Thyroid gland (tissue), 4 donors: ENCODE results near the gene PIGU. TPM values are rescaled to one million over a fixed set of nuclear protein-coding genes. Genes with fewer than 3 reads are reported as not detected.
A peak's percentile ranks its signal among the peaks of the same experiment; 100 is the strongest.
"Not testable (repeated sequence)": the region's sequence is repeated elsewhere in the genome, so short reads cannot be mapped to it uniquely, and the experiment has no call there.

ENCODE experiments used
- DNase-seq, 2 donors: peaks; one replicate each; pipeline ENCODE4 v3.0.0-alpha.2; 2019
- H3K27ac ChIP-seq, 3 donors: fragments of 200-600 bp; sonication (generic); 1 replicate in 2 of 3; 2 replicates in 1 of 3; pipeline ENCODE4 v1.5.1; 2016 to 2019; ENCODE audit warnings: mild to moderate bottlenecking in 1 of 3, moderate library complexity in 1 of 3
- H3K27me3 ChIP-seq: fragments of 200-600 bp; sonication (generic); one replicate; pipeline ENCODE4 v1.5.1; 2019
- H3K36me3 ChIP-seq, 2 donors: fragments of 200-600 bp; sonication (generic); one replicate each; pipeline ENCODE4 v1.5.1; 2016 to 2019
- H3K4me1 ChIP-seq, 2 donors: fragments of 200-600 bp; sonication (generic); one replicate each; pipeline ENCODE4 v1.5.1; 2017 to 2019
- H3K4me3 ChIP-seq, 3 donors: fragments of 200-600 bp; sonication (generic); replicated peaks in 1 of 3; 1 replicate in 2 of 3; 2 replicates in 1 of 3; pipeline ENCODE4 v1.5.1; 2016; ENCODE audit warnings: mild to moderate bottlenecking in 1 of 3
- H3K9me3 ChIP-seq: fragments of 200-600 bp; sonication (generic); one replicate; pipeline ENCODE4 v1.5.1; 2017
- CTCF ChIP-seq, 6 experiments: fragments of 200-600 bp in 3 of 6; fragments of 450-650 bp in 3 of 6; sonication (generic) in 3 of 6; IDR thresholded peaks; one replicate each; pipeline ENCODE4 v1.5.1; 2016 to 2019; ENCODE audit warnings: antibody characterized with exemption in 6 of 6, mild to moderate bottlenecking in 2 of 6, inconsistent platforms in 1 of 6, moderate library complexity in 1 of 6
- POLR2A ChIP-seq, 2 donors: fragments of 450-650 bp; IDR thresholded peaks; one replicate each; pipeline ENCODE4 v1.6.1; 2017; ENCODE audit warnings: antibody characterized with exemption in 2 of 2, mild to moderate bottlenecking in 2 of 2, moderate library complexity in 1 of 2
- WGBS, 2 donors: methylation state at CpG; one replicate each; pipeline ENCODE4 v1.1.5; 2017; 5-methylcytosine and 5-hydroxymethylcytosine counted together
- intact Hi-C: fragments of 100-400 bp; cut with DNase I; formaldehyde crosslinking; loops from one replicate; pipeline ENCODE4 v1.15.1; 2023
- total RNA-seq, 4 donors: library from RNA; depleted of rRNA; stranded (reverse); fragments of >200 nt; gene quantifications; one replicate each; pipeline ENCODE4 v1.2.3, GENCODE V29; 2016

PIGU gene
- total RNA-seq, 4 donors from 2014 or later, result 12.1 to 25.8 (median 18.0) TPM

GRCh38 chr20:34717230-34718095, 40.6 kb upstream of the PIGU start:
- Histone ChIP-seq H3K27me3 (no peaks in the 10 kb centered on the region), H3K27ac (no peak overlapping the region), H3K4me3 (no peak overlapping the region), H3K36me3 (no peaks in the 10 kb centered on the region), H3K4me1 (peaks cover 9 to 34% of the 10 kb centered on the region in 2 donors), H3K9me3 (no peaks in the 10 kb centered on the region)
- intact Hi-C loops, result no loop called here
- TF ChIP-seq CTCF (IDR thresholded peaks at IDR 0.05) (no peak), POLR2A (IDR thresholded peaks at IDR 0.05) (no peak)
- WGBS, 2 donors, result 89 to 91% methylated on average over 9 of the region's 9 CpGs
- DNase-seq, result no peak

DNA sequence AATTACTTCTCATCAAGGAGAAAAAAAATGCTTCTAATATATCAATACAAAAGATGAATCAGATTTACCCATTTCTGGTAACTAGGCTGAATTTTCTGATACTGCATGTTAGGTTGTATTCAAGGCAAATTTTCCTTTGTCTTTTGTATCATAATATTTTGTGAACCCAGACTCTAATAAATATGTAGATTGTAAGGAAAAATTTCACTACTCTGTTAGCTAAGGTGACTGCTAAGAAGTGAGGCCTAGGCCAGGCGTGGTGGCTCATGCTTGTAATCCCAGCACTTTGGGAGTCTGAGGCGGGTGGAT, 40.0 kb upstream of the PIGU start:
- H3K4me1 ChIP-seq, result peaks cover 9 to 34% of the 10 kb centered on the region in 2 donors
- TF ChIP-seq CTCF (IDR thresholded peaks at IDR 0.05) (no peak), POLR2A (IDR thresholded peaks at IDR 0.05) (no peak)
- no peak for DNase-seq
- 95 to 97% methylated on average over 2 of the region's 2 CpGs for WGBS, 2 donors
- H3K27ac ChIP-seq, result no peak overlapping the region
- no peaks in the 10 kb centered on the region for H3K36me3 ChIP-seq
- no peaks in the 10 kb centered on the region for H3K27me3 ChIP-seq
- no peak overlapping the region for H3K4me3 ChIP-seq
- intact Hi-C loops, result no loop called here
- no peaks in the 10 kb centered on the region for H3K9me3 ChIP-seq

GRCh38 chr20:34715384-34715783, 38.5 kb upstream of the PIGU start:
- Histone ChIP-seq H3K9me3 (no peaks in the 10 kb centered on the region), H3K27ac (no peak overlapping the region), H3K4me3 (no peak overlapping the region), H3K36me3 (no peaks in the 10 kb centered on the region), H3K4me1 (peaks cover 7 to 32% of the 10 kb centered on the region in 2 donors), H3K27me3 (no peaks in the 10 kb centered on the region)
- intact Hi-C loops, result no loop called here
- 95 to 98% methylated on average over 4 of the region's 4 CpGs for WGBS, 2 donors
- DNase-seq, result no peak
- TF ChIP-seq POLR2A (IDR thresholded peaks at IDR 0.05), result no peak
- no peak for TF ChIP-seq CTCF (IDR thresholded peaks at IDR 0.05)

GRCh38 chr20:34713944-34714515, 37.1 kb upstream of the PIGU start:
- H3K36me3 ChIP-seq, H3K27me3 ChIP-seq, H3K4me3 ChIP-seq, DNase-seq, H3K27ac ChIP-seq, H3K9me3 ChIP-seq, intact Hi-C loops: not testable (repeated sequence)
- 97% methylated on average over 10 of the region's 10 CpGs for WGBS, 2 donors
- H3K4me1 ChIP-seq, result peaks cover 0 to 28% of the 10 kb centered on the region in 2 donors

DNA sequence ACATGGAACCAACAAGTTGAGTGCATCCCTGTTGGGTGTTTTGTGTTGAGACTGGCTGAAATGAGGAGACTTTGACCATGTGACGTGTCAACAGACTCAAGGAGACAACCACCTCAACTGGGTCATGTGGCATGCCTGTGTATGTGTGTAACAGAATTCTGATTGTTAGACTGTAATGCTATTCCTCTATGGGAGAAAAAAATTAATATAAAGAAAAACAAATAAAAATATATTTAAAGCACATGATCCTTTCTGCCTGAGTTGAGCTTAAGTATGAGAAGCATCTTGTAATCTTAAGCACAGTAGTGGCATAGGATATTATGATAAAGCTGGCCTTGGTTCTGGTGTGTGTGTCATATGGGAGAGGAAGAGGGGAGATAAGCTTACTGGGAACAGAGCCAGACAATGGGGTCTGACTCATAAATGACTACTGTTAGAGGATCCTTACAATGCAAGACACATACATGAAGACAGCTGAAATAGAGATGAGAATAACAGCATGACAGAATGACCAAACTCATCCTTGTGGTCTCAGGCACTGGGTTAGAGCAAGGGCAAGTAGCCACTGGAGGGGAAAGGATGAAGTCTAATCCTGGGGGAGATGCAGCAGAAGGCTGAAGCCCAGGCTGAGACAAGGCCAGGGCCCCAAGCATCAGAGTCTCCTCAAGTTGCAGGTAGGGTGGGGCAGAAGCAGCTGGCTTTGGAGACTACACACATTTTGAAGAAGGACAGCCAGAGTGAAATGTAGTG, 36.5 kb upstream of the PIGU start:
- no peak overlapping the region for H3K4me3 ChIP-seq
- H3K27me3 ChIP-seq, result no peaks in the 10 kb centered on the region
- DNase-seq, result peak in 1 of 2 donors; percentile 10
- H3K9me3 ChIP-seq, result no peaks in the 10 kb centered on the region
- peaks cover 6 to 33% of the 10 kb centered on the region in 2 donors for H3K4me1 ChIP-seq
- intact Hi-C loops, result no loop called here
- no peak for TF ChIP-seq POLR2A (IDR thresholded peaks at IDR 0.05)
- TF ChIP-seq CTCF (IDR thresholded peaks at IDR 0.05), result no peak
- WGBS, 2 donors, result 93% methylated on average over 1 of the region's 1 CpG
- peak overlapping the region in 1 of 3 donors; percentile 12 for H3K27ac ChIP-seq
- no peaks in the 10 kb centered on the region for H3K36me3 ChIP-seq
